ENCODE measurements around the gene C2CD2.

DNA sequence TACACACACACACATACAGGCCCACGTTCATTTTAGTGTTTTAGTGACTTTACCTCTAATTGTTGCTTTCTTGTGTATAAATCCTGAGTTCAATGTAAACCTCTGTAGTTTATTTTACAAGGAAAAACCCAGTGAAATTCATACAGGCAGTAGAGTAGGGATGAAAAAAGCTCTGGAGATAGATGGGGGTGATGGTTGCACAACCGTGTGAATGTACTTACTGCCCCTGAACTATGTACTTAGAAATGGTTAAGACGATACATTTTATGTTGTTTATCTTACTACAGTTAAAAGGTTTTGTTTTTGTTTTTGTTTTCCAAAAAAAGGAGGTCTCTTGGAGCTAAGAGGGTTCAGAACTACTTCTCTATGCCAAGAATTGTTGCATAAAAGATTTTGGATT, 45.0 kb downstream of the C2CD2 start:
- TF ChIP-seq POLR2A (IDR thresholded peaks at IDR 0.05): no peak
- TF ChIP-seq CTCF (IDR thresholded peaks at IDR 0.05): no peak

Data from Peyer's patch (tissue), 4 donors.